Ovary (tissue), 3 donors: ENCODE results near the gene RIN2.

ENCODE experiments used
- CTCF ChIP-seq, 3 donors: fragments of 450-650 bp in 2 of 3; fragments of 200-600 bp in 1 of 3; IDR thresholded peaks; one replicate each; pipeline versions ENCODE4 v1.5.1 to v1.8.0; 2016 to 2022; ENCODE audit warnings: antibody characterized with exemption in 3 of 3, mild to moderate bottlenecking in 1 of 3
- POLR2A ChIP-seq: fragments of 450-650 bp; IDR thresholded peaks from one replicate; pipeline ENCODE4 v1.6.1; 2017; ENCODE audit warnings: antibody characterized with exemption, mild to moderate bottlenecking, moderate library complexity
- donor health status: DM: no; HTN: no; CAD: no.

- TF ChIP-seq CTCF (IDR thresholded peaks at IDR 0.05) (no peak), POLR2A (no peak)
These were observed 36.9 kb downstream of the RIN2 start for GRCh38 chr20:19794941-19795340.
